WTC11 (cell line): ENCODE data around the gene NR1H3. TPM values are rescaled to one million over a fixed set of nuclear protein-coding genes. Genes with fewer than 3 reads are reported as not detected.

Experiments
- ATAC-seq: fragments of 200-7000 bp; cut with Tn5 transposase; 2 replicates; pipeline ENCODE4 v1.10.0; 2021; ENCODE audit warnings: mild to moderate bottlenecking, moderate library complexity
- CTCF ChIA-PET: fragments of 300-600 bp; sonication (Branson Sonifier 250); formaldehyde crosslinking; loops from one replicate; lab custom pipeline; 2021; ENCODE audit warnings: antibody characterized with exemption; lab: Charles Lee
- POLR2A ChIA-PET: fragments of 350-600 bp; sonication (Branson Sonifier 250); formaldehyde crosslinking; loops from one replicate; lab custom pipeline; 2021; ENCODE audit warnings: antibody characterized with exemption; lab: Charles Lee
- DNase-seq: peaks from one replicate; pipeline ENCODE4 v3.0.0; 2021; ENCODE audit warnings: low spot score
- H3K27ac Mint-ChIP-seq: 2 replicates; pipeline ENCODE4 v1.8.0; 2021; ENCODE audit warnings: mixed read lengths
- H3K27me3 Mint-ChIP-seq: 2 replicates; pipeline ENCODE4 v1.8.0; 2021; ENCODE audit warnings: low read depth, mild to moderate bottlenecking, moderate library complexity, mixed read lengths
- H3K36me3 Mint-ChIP-seq: 2 replicates; pipeline ENCODE4 v1.8.0; 2021; ENCODE audit warnings: mixed read lengths
- H3K4me1 Mint-ChIP-seq: 2 replicates; pipeline ENCODE4 v1.8.0; 2022; ENCODE audit warnings: mixed read lengths
- H3K4me3 Mint-ChIP-seq: 2 replicates; pipeline ENCODE4 v1.8.0; 2021; ENCODE audit warnings: mild to moderate bottlenecking, moderate library complexity, mixed read lengths
- H3K9me3 Mint-ChIP-seq: 2 replicates; pipeline ENCODE4 v1.8.0; 2021; ENCODE audit warnings: mixed read lengths
- CREB1 ChIP-seq: sonication (generic); formaldehyde crosslinking; IDR thresholded peaks from 2 replicates; pipeline ENCODE4 v1.8.0; 2023; ENCODE audit warnings: mild to moderate bottlenecking, missing genetic modification reagents
- FOXJ3 ChIP-seq: sonication (generic); formaldehyde crosslinking; IDR thresholded peaks from 2 replicates; pipeline ENCODE4 v1.9.0; 2021; ENCODE audit warnings: missing genetic modification reagents, mild to moderate bottlenecking, borderline replicate concordance
- FOXP1 ChIP-seq: sonication (generic); formaldehyde crosslinking; IDR thresholded peaks from 2 replicates; pipeline ENCODE4 v1.8.0; 2022; ENCODE audit warnings: missing genetic modification reagents, mild to moderate bottlenecking, moderate library complexity, borderline replicate concordance
- GTF2I ChIP-seq: fragments of 250-450 bp; sonication (Bioruptor Pico); conservative IDR thresholded peaks from 2 replicates; pipeline ENCODE4 v1.4.0; 2021; ENCODE audit warnings: mild to moderate bottlenecking
- HMGA2 ChIP-seq: fragments of 250-450 bp; sonication (Bioruptor Pico); IDR thresholded peaks from 2 replicates; pipeline ENCODE4 v1.4.0; 2021; ENCODE audit warnings: mild to moderate bottlenecking, moderate library complexity
- MYBL2 ChIP-seq: sonication (generic); formaldehyde crosslinking; IDR thresholded peaks from 2 replicates; pipeline ENCODE4 v1.8.1; 2023; ENCODE audit warnings: mild to moderate bottlenecking, moderate library complexity, missing genetic modification reagents
- NFYB ChIP-seq: sonication (generic); formaldehyde crosslinking; conservative IDR thresholded peaks from 2 replicates; pipeline ENCODE4 v1.8.0; 2022; ENCODE audit warnings: low read depth, missing genetic modification reagents
- NR2C2 ChIP-seq: sonication (generic); formaldehyde crosslinking; IDR thresholded peaks from 2 replicates; pipeline ENCODE4 v1.8.0; 2022; ENCODE audit warnings: mild to moderate bottlenecking, missing genetic modification reagents
- OVOL2 ChIP-seq: fragments of 250-450 bp; sonication (Bioruptor Pico); IDR thresholded peaks from 2 replicates; pipeline ENCODE4 v1.9.0; 2021; ENCODE audit warnings: mild to moderate bottlenecking, borderline replicate concordance
- PREB ChIP-seq: sonication (generic); formaldehyde crosslinking; IDR thresholded peaks from 2 replicates; pipeline ENCODE4 v1.8.1; 2022; ENCODE audit warnings: mild to moderate bottlenecking, missing genetic modification reagents, moderate library complexity, borderline replicate concordance
- SP1 ChIP-seq: sonication (generic); formaldehyde crosslinking; conservative IDR thresholded peaks from 2 replicates; pipeline ENCODE4 v1.8.1; 2022; ENCODE audit warnings: missing genetic modification reagents
- ZNF121 ChIP-seq: sonication (generic); formaldehyde crosslinking; IDR thresholded peaks from 2 replicates; pipeline ENCODE4 v1.8.0; 2023; ENCODE audit warnings: missing genetic modification reagents
- ZNF219 ChIP-seq: sonication (generic); formaldehyde crosslinking; IDR thresholded peaks from 2 replicates; pipeline ENCODE4 v1.8.0; 2023; ENCODE audit warnings: missing genetic modification reagents, mild to moderate bottlenecking, borderline replicate concordance
- total RNA-seq: library from RNA; stranded (reverse); gene quantifications from 3 replicates; pipeline ENCODE4 v1.2.3, GENCODE V29; 2021
- TF ChIP-seq, protein P1 (sequence below): sonication (generic); formaldehyde crosslinking; conservative IDR thresholded peaks from 2 replicates; pipeline ENCODE4 v1.8.1; 2023; ENCODE audit warnings: mild to moderate bottlenecking, low read depth, missing genetic modification reagents, moderate library complexity
- TF ChIP-seq, protein P2 (sequence below): sonication (generic); formaldehyde crosslinking; IDR thresholded peaks from 2 replicates; pipeline ENCODE4 v1.8.0; 2023; ENCODE audit warnings: mild to moderate bottlenecking, missing genetic modification reagents
- TF ChIP-seq, protein P3 (sequence below): sonication (generic); formaldehyde crosslinking; conservative IDR thresholded peaks from 2 replicates; pipeline ENCODE4 v1.8.1; 2022; ENCODE audit warnings: mild to moderate bottlenecking, missing genetic modification reagents
- TF ChIP-seq, protein P4 (sequence below): sonication (generic); formaldehyde crosslinking; IDR thresholded peaks from 2 replicates; pipeline ENCODE4 v1.8.0; 2023; ENCODE audit warnings: missing genetic modification reagents
- TF ChIP-seq, protein P5 (sequence below): fragments of 200-600 bp; IDR thresholded peaks from 2 replicates; pipeline ENCODE4 v1.8.0; 2022; ENCODE audit warnings: antibody characterized with exemption

NR1H3 gene
- total RNA-seq, 1 experiment from 2014 or later: 26.3 TPM

GRCh38 chr11:47248304-47248663, 9.5 kb upstream of the NR1H3 start:
- Mint-ChIP-seq H3K9me3 (no peaks in the 10 kb centered on the region), H3K27ac (peak overlapping the region; percentile 100), H3K27me3 (no peaks in the 10 kb centered on the region), H3K4me1 (peaks cover 9% of the 10 kb centered on the region), H3K36me3 (peaks cover 7% of the 10 kb centered on the region), H3K4me3 (peak overlapping the region; percentile 98)
- POLR2A ChIA-PET: interaction anchor here (1.0 to 2.4 kb wide), 9 partner anchors 9 to 71 kb away, joined by 3 to 44 read pairs (median 4); partner anchors contain the start of genes DDB2, MADD and NR1H3
- DNase-seq (no peak), ATAC-seq (peak; percentile 43)
- TF ChIP-seq GTF2I (CRISPR knock-in tag) (no peak), ZNF219 (no peak), HMGA2 (CRISPR knock-in tag) (no peak), PREB (CRISPR knock-in tag) (no peak), FOXP1 (CRISPR knock-in tag) (no peak), FOXJ3 (CRISPR knock-in tag) (no peak), SP1 (CRISPR knock-in tag) (no peak), MYBL2 (CRISPR knock-in tag) (no peak), ZNF121 (CRISPR knock-in tag) (no peak), OVOL2 (CRISPR knock-in tag) (no peak), CREB1 (CRISPR knock-in tag) (no peak), NFYB (no peak), NR2C2 (CRISPR knock-in tag) (no peak)
- TF ChIP-seq, protein P1, sequence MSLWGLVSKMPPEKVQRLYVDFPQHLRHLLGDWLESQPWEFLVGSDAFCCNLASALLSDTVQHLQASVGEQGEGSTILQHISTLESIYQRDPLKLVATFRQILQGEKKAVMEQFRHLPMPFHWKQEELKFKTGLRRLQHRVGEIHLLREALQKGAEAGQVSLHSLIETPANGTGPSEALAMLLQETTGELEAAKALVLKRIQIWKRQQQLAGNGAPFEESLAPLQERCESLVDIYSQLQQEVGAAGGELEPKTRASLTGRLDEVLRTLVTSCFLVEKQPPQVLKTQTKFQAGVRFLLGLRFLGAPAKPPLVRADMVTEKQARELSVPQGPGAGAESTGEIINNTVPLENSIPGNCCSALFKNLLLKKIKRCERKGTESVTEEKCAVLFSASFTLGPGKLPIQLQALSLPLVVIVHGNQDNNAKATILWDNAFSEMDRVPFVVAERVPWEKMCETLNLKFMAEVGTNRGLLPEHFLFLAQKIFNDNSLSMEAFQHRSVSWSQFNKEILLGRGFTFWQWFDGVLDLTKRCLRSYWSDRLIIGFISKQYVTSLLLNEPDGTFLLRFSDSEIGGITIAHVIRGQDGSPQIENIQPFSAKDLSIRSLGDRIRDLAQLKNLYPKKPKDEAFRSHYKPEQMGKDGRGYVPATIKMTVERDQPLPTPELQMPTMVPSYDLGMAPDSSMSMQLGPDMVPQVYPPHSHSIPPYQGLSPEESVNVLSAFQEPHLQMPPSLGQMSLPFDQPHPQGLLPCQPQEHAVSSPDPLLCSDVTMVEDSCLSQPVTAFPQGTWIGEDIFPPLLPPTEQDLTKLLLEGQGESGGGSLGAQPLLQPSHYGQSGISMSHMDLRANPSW: no peak
- TF ChIP-seq, protein P2, sequence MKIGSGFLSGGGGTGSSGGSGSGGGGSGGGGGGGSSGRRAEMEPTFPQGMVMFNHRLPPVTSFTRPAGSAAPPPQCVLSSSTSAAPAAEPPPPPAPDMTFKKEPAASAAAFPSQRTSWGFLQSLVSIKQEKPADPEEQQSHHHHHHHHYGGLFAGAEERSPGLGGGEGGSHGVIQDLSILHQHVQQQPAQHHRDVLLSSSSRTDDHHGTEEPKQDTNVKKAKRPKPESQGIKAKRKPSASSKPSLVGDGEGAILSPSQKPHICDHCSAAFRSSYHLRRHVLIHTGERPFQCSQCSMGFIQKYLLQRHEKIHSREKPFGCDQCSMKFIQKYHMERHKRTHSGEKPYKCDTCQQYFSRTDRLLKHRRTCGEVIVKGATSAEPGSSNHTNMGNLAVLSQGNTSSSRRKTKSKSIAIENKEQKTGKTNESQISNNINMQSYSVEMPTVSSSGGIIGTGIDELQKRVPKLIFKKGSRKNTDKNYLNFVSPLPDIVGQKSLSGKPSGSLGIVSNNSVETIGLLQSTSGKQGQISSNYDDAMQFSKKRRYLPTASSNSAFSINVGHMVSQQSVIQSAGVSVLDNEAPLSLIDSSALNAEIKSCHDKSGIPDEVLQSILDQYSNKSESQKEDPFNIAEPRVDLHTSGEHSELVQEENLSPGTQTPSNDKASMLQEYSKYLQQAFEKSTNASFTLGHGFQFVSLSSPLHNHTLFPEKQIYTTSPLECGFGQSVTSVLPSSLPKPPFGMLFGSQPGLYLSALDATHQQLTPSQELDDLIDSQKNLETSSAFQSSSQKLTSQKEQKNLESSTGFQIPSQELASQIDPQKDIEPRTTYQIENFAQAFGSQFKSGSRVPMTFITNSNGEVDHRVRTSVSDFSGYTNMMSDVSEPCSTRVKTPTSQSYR (CRISPR knock-in tag): no peak
- TF ChIP-seq, protein P3, sequence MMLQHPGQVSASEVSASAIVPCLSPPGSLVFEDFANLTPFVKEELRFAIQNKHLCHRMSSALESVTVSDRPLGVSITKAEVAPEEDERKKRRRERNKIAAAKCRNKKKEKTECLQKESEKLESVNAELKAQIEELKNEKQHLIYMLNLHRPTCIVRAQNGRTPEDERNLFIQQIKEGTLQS (CRISPR knock-in tag): no peak
- TF ChIP-seq, protein P4, sequence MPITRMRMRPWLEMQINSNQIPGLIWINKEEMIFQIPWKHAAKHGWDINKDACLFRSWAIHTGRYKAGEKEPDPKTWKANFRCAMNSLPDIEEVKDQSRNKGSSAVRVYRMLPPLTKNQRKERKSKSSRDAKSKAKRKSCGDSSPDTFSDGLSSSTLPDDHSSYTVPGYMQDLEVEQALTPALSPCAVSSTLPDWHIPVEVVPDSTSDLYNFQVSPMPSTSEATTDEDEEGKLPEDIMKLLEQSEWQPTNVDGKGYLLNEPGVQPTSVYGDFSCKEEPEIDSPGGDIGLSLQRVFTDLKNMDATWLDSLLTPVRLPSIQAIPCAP (CRISPR knock-in tag): no peak
- TF ChIP-seq, protein P5, sequence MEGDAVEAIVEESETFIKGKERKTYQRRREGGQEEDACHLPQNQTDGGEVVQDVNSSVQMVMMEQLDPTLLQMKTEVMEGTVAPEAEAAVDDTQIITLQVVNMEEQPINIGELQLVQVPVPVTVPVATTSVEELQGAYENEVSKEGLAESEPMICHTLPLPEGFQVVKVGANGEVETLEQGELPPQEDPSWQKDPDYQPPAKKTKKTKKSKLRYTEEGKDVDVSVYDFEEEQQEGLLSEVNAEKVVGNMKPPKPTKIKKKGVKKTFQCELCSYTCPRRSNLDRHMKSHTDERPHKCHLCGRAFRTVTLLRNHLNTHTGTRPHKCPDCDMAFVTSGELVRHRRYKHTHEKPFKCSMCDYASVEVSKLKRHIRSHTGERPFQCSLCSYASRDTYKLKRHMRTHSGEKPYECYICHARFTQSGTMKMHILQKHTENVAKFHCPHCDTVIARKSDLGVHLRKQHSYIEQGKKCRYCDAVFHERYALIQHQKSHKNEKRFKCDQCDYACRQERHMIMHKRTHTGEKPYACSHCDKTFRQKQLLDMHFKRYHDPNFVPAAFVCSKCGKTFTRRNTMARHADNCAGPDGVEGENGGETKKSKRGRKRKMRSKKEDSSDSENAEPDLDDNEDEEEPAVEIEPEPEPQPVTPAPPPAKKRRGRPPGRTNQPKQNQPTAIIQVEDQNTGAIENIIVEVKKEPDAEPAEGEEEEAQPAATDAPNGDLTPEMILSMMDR: no peak
- CTCF ChIA-PET: interaction anchor here (0.7 to 4.9 kb wide), 17 partner anchors 11 to 209 kb away, joined by 3 to 120 read pairs (median 6); partner anchors contain the start of genes DDB2 and NR1H3
